NCI-H1930 (cell line): ENCODE data around the gene SPSB3.

Source experiments
- DNase-seq, 2 experiments: peaks; one replicate each; lab custom pipeline; 2025; lab: John Stamatoyannopoulos, UW

Gene SPSB3

DNA sequence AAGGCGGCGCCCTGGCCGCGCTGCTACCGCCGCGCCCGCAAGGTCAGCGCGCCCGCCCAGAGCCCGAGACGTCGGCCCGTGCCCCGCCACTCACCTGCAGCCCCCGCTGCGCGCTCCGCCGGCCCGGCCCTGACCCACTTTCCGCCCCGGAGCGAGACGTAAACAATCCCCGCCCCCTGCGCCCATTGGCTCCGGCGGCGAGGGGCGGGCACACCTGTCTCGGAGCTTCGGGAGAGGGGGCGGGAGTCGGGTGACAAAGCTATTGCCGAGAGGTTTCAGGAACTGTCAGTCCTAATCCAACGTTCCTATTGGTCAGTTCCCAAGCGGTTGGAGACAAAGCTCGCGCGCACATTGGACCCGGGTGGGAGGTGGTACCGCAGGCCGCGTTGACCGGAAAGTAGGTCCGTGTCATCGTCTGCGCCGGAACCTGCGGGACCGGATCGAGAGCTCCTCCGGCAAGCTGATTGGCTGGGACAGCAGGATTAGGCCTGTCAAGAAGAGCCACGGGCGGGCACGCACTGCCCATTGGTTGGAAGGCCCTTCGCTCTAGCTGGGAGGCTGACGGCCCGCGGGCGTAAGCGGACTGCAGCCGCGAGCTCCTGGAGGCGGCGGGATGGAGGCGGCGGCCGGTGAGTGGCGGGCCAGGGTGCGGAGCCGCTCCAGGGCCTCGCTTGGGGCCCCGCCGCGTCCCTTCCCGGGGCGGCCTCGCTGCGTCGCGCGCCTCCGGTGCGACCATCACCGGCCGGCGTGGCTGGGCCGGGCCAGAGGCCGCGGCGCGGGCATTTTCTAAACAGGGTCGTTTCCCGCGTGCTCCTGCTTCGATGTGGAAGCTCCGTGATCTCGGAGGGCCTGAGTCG, at the start of gene SPSB3, which contains the start of gene NUBP2:
Gene SPSB3, minus strand, starts transcription at position 164 of the 857 bp plus-strand sequence. CDS start 1,088 bp downstream, outside the sequence.
Gene NUBP2, plus strand, starts transcription at position 553 of the 857 bp plus-strand sequence. Its CDS starts 61 bp downstream, at position 614.
- DNase-seq, result peak; percentile 100

DNA sequence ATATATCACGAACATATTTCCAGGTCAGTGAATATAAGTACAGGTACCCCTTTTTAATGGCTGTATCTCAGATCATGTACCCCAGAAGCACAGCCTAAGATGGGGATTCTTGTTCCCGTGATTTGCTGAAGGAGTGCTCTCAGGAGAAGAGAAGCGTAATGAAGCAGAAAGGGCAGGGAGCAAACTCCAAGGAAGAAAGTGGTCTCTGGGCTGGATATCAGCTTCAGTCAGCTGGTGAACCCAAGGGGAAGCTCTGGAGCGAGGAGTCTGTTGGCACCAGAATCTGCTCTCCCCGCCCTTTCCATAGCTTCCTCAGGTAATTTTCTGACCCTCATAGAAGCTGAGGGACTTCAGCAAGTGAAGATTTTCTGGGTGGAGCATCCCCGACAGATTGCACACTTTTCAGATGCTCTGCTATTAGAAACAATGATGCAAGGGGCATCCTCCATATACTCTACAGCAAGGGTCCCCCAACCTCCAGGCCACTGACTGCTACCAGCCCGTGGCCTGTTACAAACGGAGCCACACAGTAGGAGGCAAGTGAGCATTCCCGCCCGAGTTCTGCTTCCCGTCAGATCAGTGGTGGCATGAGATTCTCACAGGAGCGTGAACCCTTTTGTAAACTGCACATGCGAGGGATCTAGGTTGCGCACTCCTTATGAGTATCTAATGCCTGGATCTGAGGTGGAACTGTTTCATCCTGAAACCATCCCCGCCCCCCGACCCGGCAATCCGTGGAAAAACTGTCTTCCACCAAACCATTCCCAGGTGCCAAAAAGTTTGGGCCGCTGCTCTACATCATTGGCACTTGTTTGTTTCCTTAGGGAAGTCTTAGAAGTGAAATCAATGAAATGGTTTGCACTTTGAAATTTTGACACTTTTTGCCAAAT, 49.1 kb upstream of the SPSB3 start:
- no peak for DNase-seq

DNA sequence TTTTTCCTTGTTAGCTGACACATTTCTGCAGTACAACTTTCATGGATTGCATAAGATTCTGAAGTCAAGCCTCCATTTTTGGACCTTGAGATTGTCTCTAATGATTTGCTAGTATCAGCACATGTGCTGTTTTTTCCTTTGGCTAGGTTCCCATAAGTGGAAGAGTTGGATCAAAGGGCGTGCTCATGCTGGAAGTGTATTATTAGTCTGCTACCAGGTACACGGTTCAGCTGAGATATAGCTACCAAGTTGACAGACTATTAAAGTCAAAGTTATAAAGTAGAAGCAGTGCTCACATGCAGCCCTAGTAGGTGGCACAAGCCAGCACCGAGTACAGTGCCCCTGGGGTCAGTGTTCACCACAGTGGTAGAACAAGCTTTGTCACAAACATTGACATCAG, 47.8 kb upstream of the SPSB3 start:
- DNase-seq, result no peak

GRCh38 chr16:1828645-1829410, 46.5 kb upstream of the SPSB3 start:
- DNase-seq, result no peak

DNA sequence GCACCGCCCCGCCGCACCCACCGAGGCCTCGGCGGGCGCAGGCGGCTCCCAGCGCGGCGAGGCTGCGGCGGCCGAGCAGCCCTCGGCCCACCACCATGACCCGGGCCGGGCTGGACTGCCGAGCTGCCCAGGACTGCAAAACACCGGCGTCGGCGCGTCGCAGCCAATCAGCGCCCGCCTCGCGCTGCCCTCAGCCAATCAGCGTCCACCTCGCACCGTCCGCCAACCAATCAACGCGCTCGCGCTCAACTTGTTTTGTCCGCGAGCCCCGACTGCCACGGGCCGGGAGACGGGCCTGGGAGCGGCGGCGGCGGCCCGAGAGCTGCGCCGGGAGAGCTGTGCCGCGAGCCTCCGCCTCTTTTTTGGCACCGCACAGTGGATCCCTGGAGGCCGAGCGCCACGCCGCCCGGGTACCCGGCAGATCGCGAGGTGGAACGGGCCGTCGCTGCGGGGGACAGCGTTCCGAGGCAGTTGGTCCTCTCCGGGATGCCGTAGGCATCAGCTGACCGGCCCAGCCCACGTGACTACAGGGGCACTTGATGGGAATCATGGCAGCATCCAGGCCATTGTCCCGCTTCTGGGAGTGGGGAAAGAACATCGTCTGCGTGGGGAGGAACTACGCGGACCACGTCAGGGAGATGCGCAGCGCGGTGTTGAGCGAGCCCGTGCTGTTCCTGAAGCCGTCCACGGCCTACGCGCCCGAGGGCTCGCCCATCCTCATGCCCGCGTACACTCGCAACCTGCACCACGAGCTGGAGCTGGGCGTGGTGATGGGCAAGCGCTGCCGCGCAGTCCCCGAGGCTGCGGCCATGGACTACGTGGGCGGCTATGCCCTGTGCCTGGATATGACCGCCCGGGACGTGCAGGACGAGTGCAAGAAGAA, 44.6 kb upstream of the SPSB3 start, which contains the start of the genes FAHD1 and HAGH:
Gene FAHD1, plus strand, starts transcription at position 516 of the 883 bp plus-strand sequence. Its CDS starts 33 bp downstream, at position 549.
Gene HAGH, minus strand, starts transcription at position 135 of the 883 bp plus-strand sequence. Its CDS starts 38 bp downstream, at position 97.
- DNase-seq, result peak; percentile 90 to 93

DNA sequence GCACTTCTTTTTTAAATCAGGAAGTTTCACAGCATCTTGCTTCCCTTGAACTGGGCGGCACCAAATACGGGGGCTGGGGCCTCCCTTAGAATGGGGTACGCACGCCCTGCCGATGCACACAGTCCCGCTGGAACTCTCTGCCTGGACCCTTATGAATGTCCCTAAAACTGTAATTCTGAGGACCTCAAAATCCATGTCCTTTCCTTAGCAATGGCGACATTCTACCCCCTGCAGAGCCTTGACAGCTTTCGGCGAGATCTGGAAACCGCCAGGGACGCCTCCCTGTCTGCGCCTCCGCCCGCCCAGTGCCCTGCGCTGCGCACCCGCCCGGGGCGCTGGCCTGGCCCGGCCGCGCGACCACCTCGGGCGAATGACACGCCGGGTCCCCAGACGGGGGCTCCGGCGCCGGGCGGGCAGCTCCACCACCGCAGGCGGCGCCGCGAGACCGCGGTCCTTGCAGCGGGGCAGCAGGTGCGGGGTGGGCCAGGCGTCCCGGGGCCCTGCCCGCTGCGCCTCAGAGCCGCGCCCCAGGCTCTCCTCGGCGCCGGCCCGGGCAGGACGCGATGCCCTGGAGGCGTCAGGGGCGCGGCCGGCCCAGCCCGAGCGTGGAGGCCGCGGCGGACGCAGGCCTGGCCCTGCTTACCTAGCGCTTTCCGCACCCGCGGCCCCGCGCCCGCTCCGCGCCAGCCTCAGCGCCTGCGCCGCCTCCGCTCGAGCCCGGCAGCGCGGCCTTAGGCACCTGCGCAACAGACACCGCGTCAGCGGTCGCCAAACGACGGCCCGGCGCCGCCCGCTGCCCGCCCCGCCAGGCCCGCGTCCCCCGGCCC, 43.7 kb upstream of the SPSB3 start:
- DNase-seq, result peak; percentile 61 to 73

DNA sequence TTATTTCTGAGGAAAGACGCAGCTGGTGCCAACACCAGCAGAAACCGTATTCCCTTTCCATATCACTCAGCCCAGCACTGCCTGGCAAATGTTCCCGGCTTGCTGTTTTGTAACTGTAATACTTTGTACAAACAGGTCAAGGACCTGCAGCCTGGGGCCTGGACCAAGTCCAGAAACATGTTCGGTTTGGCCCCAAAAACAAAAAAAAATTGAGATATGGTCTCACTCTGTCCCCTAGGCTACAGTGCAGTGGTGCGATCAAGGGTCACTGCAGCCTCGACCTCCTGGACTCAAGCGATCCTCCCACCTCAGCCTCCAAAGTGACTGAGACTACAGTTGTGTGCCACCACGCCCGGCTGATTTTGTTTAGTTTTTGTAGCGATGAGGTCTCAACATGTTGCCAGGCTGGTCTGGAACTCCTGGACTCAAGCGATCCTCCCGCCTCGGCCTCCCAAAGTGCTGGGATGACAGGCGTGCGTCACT, 43.1 kb upstream of the SPSB3 start:
- DNase-seq, result no peak

GRCh38 chr16:1823821-1824220, 41.5 kb upstream of the SPSB3 start:
- DNase-seq, result no peak

DNA sequence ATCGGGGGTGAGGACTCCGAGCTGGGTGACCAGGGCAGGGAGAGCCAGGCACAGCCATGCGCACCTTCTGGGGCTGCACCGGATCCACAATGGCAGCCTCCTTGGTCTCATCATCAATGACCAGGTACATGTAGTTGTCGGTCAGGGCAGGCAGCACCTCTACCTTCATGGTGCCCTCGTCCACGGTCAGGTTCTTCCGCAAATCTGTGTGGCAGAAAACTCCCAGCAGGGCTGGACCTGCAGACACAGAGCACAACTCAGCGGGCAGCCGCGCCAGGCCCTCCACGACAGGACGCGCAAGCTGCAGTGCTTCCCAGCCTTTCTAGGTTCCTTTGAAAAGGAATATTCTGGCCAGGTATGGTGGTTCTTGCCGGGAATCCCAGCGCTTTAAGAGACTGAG, 40.4 kb upstream of the SPSB3 start:
- no peak for DNase-seq

DNA sequence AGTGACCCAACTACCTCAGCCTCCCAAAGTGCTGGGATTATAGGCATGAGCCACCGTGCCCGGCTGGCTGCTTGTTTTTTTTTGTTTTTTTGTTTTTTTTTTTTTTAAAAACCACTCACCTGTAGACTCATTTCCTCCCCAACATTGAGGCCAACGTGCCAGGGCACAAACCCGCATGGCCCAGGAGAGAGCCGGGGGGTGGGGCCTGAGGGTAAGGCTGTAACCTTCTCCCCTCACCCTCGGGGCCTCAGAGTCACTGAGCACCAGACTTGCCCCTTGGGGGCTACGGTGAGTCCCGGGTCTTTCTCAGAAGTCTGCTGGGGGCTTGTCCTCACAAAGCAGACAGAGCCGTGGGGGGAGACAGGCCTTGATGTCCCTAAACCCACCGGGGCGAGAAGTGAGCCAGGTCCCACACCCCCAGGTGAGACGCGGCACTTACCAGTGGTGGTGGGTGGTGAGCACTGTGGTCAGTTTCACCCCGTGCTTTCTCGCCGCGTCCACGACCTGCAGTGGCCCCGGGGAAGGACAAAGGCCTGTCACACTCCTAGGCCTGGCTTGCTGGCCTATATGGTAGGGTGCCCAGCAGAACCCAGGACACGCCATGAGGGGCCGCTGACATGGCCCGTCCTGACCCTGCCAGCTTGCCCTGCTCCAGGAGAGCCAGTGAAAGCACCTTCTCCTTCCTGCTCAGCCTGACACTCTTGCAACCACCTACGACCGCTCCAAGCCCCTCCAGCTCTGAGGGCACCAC, 39.7 kb upstream of the SPSB3 start:
- DNase-seq, result no peak

DNA sequence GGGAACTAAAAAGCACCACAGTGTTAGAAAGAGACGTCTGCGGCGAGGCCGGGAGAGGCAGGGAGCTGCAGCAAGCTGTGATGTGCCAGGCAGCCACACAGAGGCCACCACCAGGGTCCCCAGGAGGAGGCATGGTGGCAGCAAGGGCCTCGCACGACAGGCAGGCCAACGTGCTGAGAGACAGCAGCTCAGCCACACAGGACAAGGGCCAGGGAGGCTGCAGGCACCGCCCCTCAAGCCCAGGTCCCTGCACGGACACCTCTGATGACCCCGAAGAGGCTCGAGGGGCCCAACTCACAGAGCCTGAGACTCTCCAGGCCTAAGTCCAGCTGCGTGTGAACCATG, 38.5 kb upstream of the SPSB3 start:
- no peak for DNase-seq

GRCh38 chr16:1820096-1820945, 38.0 kb upstream of the SPSB3 start:
- no peak for DNase-seq

- no peak for DNase-seq
These were observed 37.2 kb upstream of the SPSB3 start for GRCh38 chr16:1819611-1820010.

- no peak for DNase-seq
These were observed 36.6 kb upstream of the SPSB3 start for GRCh38 chr16:1818873-1819525.

- DNase-seq, result no peak
These were observed 36.0 kb upstream of the SPSB3 start for GRCh38 chr16:1818204-1818872.

GRCh38 chr16:1817716-1818115, 35.3 kb upstream of the SPSB3 start:
- DNase-seq, result no peak

DNA sequence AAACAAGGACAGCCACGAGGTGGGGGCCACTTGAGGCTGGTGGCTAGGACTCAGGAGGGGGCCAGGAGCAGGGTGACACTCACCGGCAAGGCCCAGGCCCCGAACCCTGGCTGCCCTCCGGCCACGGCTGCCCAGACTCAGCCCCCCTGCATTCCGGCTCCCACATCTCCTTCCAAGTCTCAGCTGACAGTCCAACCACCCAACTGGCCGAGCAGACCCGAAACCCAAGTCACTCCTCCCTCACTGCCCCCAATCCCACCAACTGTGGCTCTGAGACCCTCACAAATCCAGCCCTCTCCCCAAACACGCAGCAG, 34.9 kb upstream of the SPSB3 start:
- no peak for DNase-seq
